Gastrocnemius medialis (tissue), 4 donors: Measurements from ENCODE around the gene TRIM63.

Source experiments
- CTCF ChIP-seq, 5 experiments: fragments of 450-650 bp in 3 of 5; fragments of 200-600 bp in 2 of 5; sonication (generic) in 2 of 5; IDR thresholded peaks in 4 of 5; conservative IDR thresholded peaks in 1 of 5; 1 replicate in 4 of 5; 2 replicates in 1 of 5; pipeline ENCODE4 v1.5.1; 2016 to 2019; ENCODE audit warnings: antibody characterized with exemption in 5 of 5, mild to moderate bottlenecking in 3 of 5, moderate library complexity in 3 of 5
- POLR2A ChIP-seq, 2 donors: fragments of 450-650 bp; IDR thresholded peaks; one replicate each; pipeline ENCODE4 v1.6.1; 2017; ENCODE audit warnings: antibody characterized with exemption in 2 of 2, mild to moderate bottlenecking in 2 of 2, moderate library complexity in 2 of 2

- peak in 2 of 5 experiments; percentile 12 to 32 for TF ChIP-seq CTCF (IDR thresholded peaks at IDR 0.05 in 4 of 5, conservative IDR thresholded peaks at IDR 0.05 in 1 of 5)
- TF ChIP-seq POLR2A (IDR thresholded peaks at IDR 0.05), result peak; percentile 97 to 99
Observed at GRCh38 chr1:26067432-26067911, at the start of gene TRIM63.
